Measurements from ENCODE around the gene CASKIN1.
A peak's percentile ranks its signal among the peaks of the same experiment; 100 is the strongest.

Gene CASKIN1

DNA sequence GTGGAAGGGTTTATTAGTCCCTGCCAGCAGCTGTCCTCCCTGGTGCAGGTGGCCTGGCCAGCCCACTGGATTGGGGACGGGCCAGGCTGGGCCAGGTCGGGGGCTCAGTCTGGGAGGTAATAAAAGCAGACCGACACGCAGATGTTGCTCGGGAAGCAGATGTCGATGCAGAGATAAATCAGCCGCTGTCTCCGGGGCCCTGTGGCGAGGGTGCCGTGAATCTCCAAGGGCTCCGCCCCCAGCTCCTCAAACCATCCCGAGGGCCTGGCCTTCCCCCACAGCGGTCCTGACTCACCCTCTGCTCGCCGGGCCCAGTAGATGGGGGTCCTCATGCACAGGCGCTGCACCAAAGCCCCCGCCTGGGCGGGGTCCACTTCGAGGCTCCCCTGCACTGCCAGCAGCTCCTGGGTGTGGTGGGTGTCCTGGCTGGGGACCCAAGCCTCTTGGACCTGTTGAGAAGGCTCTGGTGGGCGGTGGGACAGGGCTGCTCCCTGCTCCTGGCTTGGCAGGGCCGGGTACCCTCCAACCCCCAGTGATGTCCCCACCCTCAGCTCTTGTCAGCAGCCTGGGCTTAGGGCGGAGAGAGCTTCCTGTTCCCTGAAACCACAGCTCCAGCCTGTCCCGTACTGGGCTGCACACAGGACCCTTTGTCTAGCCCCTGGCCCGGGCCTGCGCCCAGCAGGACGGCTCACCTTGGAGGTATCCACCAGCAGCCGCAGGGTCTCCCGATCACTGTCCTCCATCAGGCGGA, 13.0 kb upstream of the CASKIN1 start:
- H3K27me3 ChIP-seq (replicated peaks; ENCODE audit: control insufficient read depth, insufficient read depth, low read length), result no peaks in the 10 kb centered on the region
- no peak overlapping the region for H3K4me3 ChIP-seq (replicated peaks; ENCODE audit: low read depth, low read length)
- TF ChIP-seq CTCF (IDR thresholded peaks at IDR 0.05; ENCODE audit: insufficient read depth, low read length, poor library complexity, severe bottlenecking), result no peak
- DNase-seq (ENCODE audit: extremely low read depth, insufficient read length), result no peak
- H3K36me3 ChIP-seq (ENCODE audit: control insufficient read depth, insufficient read depth, low read length), result peaks cover 16% of the 10 kb centered on the region

DNA sequence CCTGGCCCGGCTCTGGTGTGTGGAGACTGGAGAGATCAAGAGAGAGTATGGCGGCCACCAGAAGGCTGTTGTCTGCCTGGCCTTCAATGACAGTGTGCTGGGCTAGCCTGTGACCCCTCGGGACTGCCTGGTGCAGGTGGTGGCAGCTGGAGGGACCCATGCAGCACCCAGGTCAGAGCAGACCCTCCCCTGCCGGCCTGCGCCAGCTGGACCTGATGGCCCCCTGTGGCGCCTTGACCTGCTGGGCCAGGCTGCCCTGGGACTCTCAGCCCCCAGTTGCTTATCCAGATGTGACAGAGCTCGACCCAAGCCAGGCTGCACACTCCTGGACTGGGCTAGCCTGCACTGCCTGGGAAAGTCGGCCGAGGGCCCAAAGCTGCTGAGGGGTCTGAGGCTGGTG, 12.4 kb upstream of the CASKIN1 start:
- TF ChIP-seq CTCF (IDR thresholded peaks at IDR 0.05; ENCODE audit: insufficient read depth, low read length, poor library complexity, severe bottlenecking), result no peak
- Histone ChIP-seq H3K4me3 (replicated peaks; ENCODE audit: low read depth, low read length) (no peak overlapping the region), H3K36me3 (ENCODE audit: control insufficient read depth, insufficient read depth, low read length) (peaks cover 16% of the 10 kb centered on the region), H3K27me3 (replicated peaks; ENCODE audit: control insufficient read depth, insufficient read depth, low read length) (no peaks in the 10 kb centered on the region)
- DNase-seq (ENCODE audit: extremely low read depth, insufficient read length), result no peak

GRCh38 chr16:2208308-2208707, 11.9 kb upstream of the CASKIN1 start:
- Histone ChIP-seq H3K4me3 (replicated peaks; ENCODE audit: low read depth, low read length) (no peak overlapping the region), H3K36me3 (ENCODE audit: control insufficient read depth, insufficient read depth, low read length) (peaks cover 16% of the 10 kb centered on the region), H3K27me3 (replicated peaks; ENCODE audit: control insufficient read depth, insufficient read depth, low read length) (no peaks in the 10 kb centered on the region)
- no peak for DNase-seq (ENCODE audit: extremely low read depth, insufficient read length)
- TF ChIP-seq CTCF (IDR thresholded peaks at IDR 0.05; ENCODE audit: insufficient read depth, low read length, poor library complexity, severe bottlenecking), result no peak

DNA sequence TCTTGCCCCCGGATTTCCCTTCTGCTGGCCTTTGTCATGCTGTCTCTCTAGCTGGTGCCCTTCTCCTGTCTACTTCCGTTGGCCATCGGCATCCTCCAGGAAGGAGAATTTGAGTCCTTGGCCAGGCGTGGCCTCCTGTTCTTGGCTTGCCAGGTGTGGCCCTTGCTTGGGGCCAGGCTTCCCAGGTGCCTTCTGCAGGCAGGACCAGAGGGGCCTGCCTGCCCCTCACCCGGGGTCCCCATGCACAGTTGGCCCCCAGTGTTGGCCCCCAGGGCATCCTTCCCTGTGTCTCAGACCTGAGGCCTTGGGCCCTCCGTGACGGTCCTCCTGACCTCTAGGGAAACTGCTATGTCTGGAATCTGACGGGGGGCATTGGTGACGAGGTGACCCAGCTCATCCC, 11.5 kb upstream of the CASKIN1 start:
- Histone ChIP-seq H3K27me3 (replicated peaks; ENCODE audit: control insufficient read depth, insufficient read depth, low read length) (no peaks in the 10 kb centered on the region), H3K4me3 (replicated peaks; ENCODE audit: low read depth, low read length) (no peak overlapping the region), H3K36me3 (ENCODE audit: control insufficient read depth, insufficient read depth, low read length) (peaks cover 16% of the 10 kb centered on the region)
- no peak for TF ChIP-seq CTCF (IDR thresholded peaks at IDR 0.05; ENCODE audit: insufficient read depth, low read length, poor library complexity, severe bottlenecking)
- no peak for DNase-seq (ENCODE audit: extremely low read depth, insufficient read length)

GRCh38 chr16:2206780-2207433, 10.5 kb upstream of the CASKIN1 start:
- Histone ChIP-seq H3K27me3 (replicated peaks; ENCODE audit: control insufficient read depth, insufficient read depth, low read length) (no peaks in the 10 kb centered on the region), H3K36me3 (ENCODE audit: control insufficient read depth, insufficient read depth, low read length) (peaks cover 16% of the 10 kb centered on the region), H3K4me3 (replicated peaks; ENCODE audit: low read depth, low read length) (peak overlapping the region; percentile 88)
- DNase-seq (ENCODE audit: extremely low read depth, insufficient read length), result no peak
- TF ChIP-seq CTCF (IDR thresholded peaks at IDR 0.05; ENCODE audit: insufficient read depth, low read length, poor library complexity, severe bottlenecking), result no peak
